ENCODE results near the gene ASNS.

ASNS gene

DNA sequence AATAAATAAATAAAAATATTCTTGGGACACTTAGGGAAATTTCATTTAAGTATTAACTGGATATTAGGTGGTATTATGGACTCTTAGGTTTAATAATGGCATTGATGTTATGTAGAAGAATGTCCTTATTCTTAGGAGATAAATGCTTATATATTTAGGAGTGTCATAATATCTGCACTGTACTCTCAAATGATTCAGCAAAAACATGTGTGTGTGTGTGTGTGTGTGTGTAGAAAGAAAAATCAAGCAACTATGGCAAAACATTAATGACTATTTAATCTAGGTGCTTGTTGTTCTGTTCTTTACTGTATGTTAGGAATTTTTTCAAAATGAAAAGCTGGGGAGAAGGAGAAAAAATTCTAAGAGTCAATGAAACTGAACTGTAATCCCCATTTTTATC is 3.9 kb downstream of the ASNS start:
- Histone ChIP-seq H4K20me1 (ENCODE audit: insufficient read depth, low read length, poor library complexity, severe bottlenecking) (no peaks in the 10 kb centered on the region), H2AFZ (ENCODE audit: low read length) (no peak overlapping the region), H3K4me3 (ENCODE audit: low read length, poor library complexity, severe bottlenecking) (no peak overlapping the region), H3K9ac (ENCODE audit: low read depth, low read length, poor library complexity, severe bottlenecking) (no peak overlapping the region), H3K27me3 (ENCODE audit: insufficient read depth, low read length, poor library complexity, severe bottlenecking) (no peaks in the 10 kb centered on the region), H3K36me3 (ENCODE audit: insufficient read depth, low read length) (no peaks in the 10 kb centered on the region), H3K9me2 (replicated peaks; ENCODE audit: low read depth, low read length) (no peaks in the 10 kb centered on the region), H3K79me2 (ENCODE audit: insufficient read depth, low read length) (no peaks in the 10 kb centered on the region), H3K4me2 (ENCODE audit: low read depth, low read length, poor library complexity, severe bottlenecking) (no peak overlapping the region), H3K4me1 (ENCODE audit: insufficient read depth, low read length, poor library complexity, severe bottlenecking) (no peaks in the 10 kb centered on the region), H3K9me3 (ENCODE audit: insufficient read depth, low read depth, low read length) (no peaks in the 10 kb centered on the region), H3F3A (ENCODE audit: low read depth) (no peaks in the 10 kb centered on the region)
- TF ChIP-seq EZH2phosphoT487 (IDR thresholded peaks at IDR 0.05; ENCODE audit: borderline replicate concordance), result no peak
- TF ChIP-seq, protein P1, sequence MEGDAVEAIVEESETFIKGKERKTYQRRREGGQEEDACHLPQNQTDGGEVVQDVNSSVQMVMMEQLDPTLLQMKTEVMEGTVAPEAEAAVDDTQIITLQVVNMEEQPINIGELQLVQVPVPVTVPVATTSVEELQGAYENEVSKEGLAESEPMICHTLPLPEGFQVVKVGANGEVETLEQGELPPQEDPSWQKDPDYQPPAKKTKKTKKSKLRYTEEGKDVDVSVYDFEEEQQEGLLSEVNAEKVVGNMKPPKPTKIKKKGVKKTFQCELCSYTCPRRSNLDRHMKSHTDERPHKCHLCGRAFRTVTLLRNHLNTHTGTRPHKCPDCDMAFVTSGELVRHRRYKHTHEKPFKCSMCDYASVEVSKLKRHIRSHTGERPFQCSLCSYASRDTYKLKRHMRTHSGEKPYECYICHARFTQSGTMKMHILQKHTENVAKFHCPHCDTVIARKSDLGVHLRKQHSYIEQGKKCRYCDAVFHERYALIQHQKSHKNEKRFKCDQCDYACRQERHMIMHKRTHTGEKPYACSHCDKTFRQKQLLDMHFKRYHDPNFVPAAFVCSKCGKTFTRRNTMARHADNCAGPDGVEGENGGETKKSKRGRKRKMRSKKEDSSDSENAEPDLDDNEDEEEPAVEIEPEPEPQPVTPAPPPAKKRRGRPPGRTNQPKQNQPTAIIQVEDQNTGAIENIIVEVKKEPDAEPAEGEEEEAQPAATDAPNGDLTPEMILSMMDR (conservative IDR thresholded peaks at IDR 0.05; ENCODE audit: low read length), result no peak

DNA sequence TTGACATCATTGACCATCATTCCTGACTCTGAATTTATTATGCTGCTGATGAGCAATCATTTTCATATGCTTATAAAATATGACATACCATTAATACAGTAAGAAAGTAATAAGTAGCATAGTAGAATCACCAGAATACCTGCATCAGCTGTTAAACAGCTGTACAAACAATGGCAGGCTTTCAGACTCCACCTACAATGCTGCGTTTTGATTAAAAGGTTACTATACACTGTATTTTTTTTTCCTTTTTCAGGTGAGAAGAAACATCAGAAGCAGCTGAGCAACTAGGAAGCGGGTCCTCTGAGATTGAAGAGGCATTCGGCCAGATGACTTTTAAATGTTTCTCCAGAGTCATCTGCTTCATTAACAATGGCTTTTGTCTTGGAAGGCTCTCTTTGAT is 7.1 kb downstream of the ASNS start:
- H3K9me3 ChIP-seq (ENCODE audit: insufficient read depth, low read depth, low read length), result no peaks in the 10 kb centered on the region
- no peaks in the 10 kb centered on the region for H3K79me2 ChIP-seq (ENCODE audit: insufficient read depth, low read length)
- H3K4me1 ChIP-seq (ENCODE audit: insufficient read depth, low read length, poor library complexity, severe bottlenecking), result no peaks in the 10 kb centered on the region
- H3K36me3 ChIP-seq (ENCODE audit: insufficient read depth, low read length), result no peaks in the 10 kb centered on the region
- no peaks in the 10 kb centered on the region for H3K9me2 ChIP-seq (replicated peaks; ENCODE audit: low read depth, low read length)
- H3K4me2 ChIP-seq (ENCODE audit: low read depth, low read length, poor library complexity, severe bottlenecking), result no peak overlapping the region
- no peak for TF ChIP-seq EZH2phosphoT487 (IDR thresholded peaks at IDR 0.05; ENCODE audit: borderline replicate concordance)
- TF ChIP-seq, protein P1 (conservative IDR thresholded peaks at IDR 0.05; ENCODE audit: low read length), result no peak
- no peak overlapping the region for H3K9ac ChIP-seq (ENCODE audit: low read depth, low read length, poor library complexity, severe bottlenecking)
- H2AFZ ChIP-seq (ENCODE audit: low read length), result no peak overlapping the region
- H3F3A ChIP-seq (ENCODE audit: low read depth), result no peaks in the 10 kb centered on the region
- no peaks in the 10 kb centered on the region for H4K20me1 ChIP-seq (ENCODE audit: insufficient read depth, low read length, poor library complexity, severe bottlenecking)
- H3K4me3 ChIP-seq (ENCODE audit: low read length, poor library complexity, severe bottlenecking), result no peak overlapping the region
- H3K27me3 ChIP-seq (ENCODE audit: insufficient read depth, low read length, poor library complexity, severe bottlenecking), result no peaks in the 10 kb centered on the region

DNA sequence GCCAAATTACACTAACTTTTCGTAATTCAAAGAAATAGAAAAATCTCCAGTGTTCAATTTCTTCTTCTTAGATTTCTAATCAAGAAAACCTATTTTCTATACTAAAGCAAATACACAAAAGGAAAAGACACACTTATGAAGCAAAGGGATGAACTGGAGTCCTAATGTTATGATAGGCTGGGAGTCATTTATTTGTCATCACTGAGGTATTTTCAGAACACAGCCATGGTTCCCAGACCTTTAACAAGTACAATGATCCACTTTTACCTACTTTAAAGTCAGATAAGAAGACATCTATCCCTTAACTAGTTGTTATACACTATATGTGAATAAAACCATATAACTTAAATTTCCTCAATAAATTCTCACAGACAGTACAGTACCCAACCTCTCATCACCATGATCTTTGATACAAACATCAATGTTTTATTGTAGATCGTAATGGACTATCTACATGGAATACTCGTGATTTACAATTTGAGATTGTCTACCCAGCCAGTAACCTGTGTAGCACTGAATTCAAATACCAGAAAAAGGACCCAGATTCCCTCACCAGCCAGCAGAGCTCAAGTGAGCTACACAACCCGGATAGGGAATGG is 12.5 kb downstream of the ASNS start:
- no peaks in the 10 kb centered on the region for H3F3A ChIP-seq (ENCODE audit: low read depth)
- no peaks in the 10 kb centered on the region for H3K79me2 ChIP-seq (ENCODE audit: insufficient read depth, low read length)
- no peaks in the 10 kb centered on the region for H3K27me3 ChIP-seq (ENCODE audit: insufficient read depth, low read length, poor library complexity, severe bottlenecking)
- H3K4me1 ChIP-seq (ENCODE audit: insufficient read depth, low read length, poor library complexity, severe bottlenecking), result no peaks in the 10 kb centered on the region
- no peaks in the 10 kb centered on the region for H3K9me2 ChIP-seq (replicated peaks; ENCODE audit: low read depth, low read length)
- no peaks in the 10 kb centered on the region for H3K9me3 ChIP-seq (ENCODE audit: insufficient read depth, low read depth, low read length)
- H4K20me1 ChIP-seq (ENCODE audit: insufficient read depth, low read length, poor library complexity, severe bottlenecking), result no peaks in the 10 kb centered on the region
- H3K36me3 ChIP-seq (ENCODE audit: insufficient read depth, low read length), result no peaks in the 10 kb centered on the region
- no peak overlapping the region for H3K4me2 ChIP-seq (ENCODE audit: low read depth, low read length, poor library complexity, severe bottlenecking)
- no peak for TF ChIP-seq EZH2phosphoT487 (IDR thresholded peaks at IDR 0.05; ENCODE audit: borderline replicate concordance)
- TF ChIP-seq, protein P1 (conservative IDR thresholded peaks at IDR 0.05; ENCODE audit: low read length), result no peak
- no peak overlapping the region for H3K9ac ChIP-seq (ENCODE audit: low read depth, low read length, poor library complexity, severe bottlenecking)
- H3K4me3 ChIP-seq (ENCODE audit: low read length, poor library complexity, severe bottlenecking), result no peak overlapping the region
- H2AFZ ChIP-seq (ENCODE audit: low read length), result no peak overlapping the region

All from Loucy (cell line).